NCI-H2029 (cell line): ENCODE measurements around the gene TRIM14.
"Not testable (repeated sequence)": the region's sequence is repeated elsewhere in the genome, so short reads cannot be mapped to it uniquely, and the experiment has no call there.

Experiments used
- DNase-seq: peaks from one replicate; lab custom pipeline; 2025; lab: John Stamatoyannopoulos, UW

TRIM14 gene

DNA sequence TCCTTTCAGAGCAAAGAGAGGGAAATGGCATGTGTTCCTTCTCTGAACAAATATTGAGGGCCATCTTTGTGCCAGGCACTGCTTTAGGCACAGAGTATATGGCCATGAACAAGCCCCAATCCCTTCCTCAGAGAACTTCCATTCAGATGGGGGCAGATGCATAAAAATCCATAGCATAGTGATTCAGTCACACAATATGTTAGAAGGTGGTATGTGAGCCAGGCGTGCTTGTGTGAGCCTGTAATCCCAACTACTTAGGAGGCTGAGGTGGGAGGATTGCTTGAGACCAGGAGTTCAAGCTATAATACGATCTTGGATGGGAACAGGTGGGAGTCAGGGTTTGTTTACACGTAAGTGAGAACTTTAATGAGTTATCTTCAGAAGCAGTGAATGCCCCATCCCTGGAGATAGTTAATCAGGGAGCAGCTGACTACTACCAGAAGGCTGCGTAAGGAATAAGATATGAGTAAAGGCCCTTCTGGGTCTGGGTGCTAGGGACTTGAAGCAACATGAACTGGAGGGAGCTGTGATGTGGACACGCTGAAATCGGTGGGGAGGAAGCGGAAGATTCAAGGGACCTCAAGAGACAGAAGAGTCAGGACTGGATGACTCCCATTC is 35.3 kb downstream of the TRIM14 start:
- no peak for DNase-seq

DNA sequence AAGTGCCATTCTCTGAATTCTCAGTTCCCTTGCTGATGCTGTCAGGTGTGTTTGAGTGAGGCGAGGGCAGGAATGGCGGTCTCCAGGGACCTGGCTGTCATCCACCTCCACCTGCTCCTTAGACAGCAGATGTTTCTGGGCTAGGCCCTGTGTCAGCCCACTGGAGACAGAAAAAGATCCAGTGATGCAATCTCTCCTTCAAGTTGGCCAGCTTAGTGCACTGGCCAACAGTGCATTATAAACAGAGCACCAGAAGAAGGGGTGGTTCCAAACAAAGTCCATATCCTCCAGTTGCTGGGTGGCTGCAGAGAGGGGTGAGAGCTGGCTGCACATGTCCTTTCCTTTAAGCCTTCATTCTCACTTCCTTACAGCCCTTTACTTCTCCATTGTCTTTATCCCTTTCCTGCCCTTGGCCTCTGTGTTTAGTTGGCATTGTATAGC is 35.9 kb downstream of the TRIM14 start:
- DNase-seq, result no peak

GRCh38 chr9:98081477-98082219 is 37.4 kb downstream of the TRIM14 start:
- DNase-seq, result no peak

GRCh38 chr9:98080780-98081179 is 38.2 kb downstream of the TRIM14 start:
- DNase-seq, result no peak

DNA sequence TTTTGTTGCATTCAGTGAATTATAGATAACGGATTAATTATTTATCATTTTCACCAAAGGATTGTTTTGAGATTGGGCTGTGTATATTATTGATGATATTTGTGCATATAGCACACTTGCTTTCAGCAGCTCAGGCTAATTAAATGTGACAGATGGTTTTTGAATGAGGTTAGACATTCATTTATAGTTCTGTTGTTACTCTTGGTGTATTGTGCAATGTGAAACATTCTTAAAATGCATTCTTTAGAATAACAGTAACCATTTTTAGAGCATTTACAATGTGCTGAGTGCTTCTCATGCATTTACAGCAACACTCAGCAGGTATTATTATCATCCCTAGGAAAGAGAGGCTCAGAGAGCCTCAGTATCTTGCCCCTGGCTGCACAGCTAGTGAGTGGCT is 38.7 kb downstream of the TRIM14 start:
- DNase-seq, result no peak

- no peak for DNase-seq
Observed at GRCh38 chr9:98078895-98079294, 40.1 kb downstream of the TRIM14 start.

GRCh38 chr9:98076514-98076890 is 42.5 kb downstream of the TRIM14 start:
- not testable (repeated sequence) for DNase-seq

DNA sequence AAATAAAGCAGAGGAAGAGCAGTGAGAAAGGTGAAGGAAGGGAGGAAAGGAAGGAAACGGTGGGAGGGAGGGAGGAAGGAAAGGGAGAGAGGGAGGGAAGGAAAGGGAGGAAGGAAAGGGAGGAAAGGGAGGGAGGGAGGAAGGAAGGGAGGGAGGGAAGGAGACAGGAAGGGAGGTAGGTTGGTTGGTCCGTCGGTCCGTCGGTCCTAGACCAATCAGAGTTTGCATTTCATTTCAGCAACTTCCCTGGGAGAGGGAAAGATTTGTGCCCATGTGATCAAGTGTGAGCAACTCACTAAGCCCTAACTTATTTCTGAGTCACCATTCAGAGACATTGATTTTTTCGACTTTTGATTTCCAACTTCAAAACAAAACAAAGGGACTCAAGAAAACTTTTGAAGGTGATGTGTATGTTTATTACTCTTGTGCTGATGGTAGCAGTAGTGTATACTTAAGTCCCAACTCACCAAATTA is 43.7 kb downstream of the TRIM14 start:
- no peak for DNase-seq

DNA sequence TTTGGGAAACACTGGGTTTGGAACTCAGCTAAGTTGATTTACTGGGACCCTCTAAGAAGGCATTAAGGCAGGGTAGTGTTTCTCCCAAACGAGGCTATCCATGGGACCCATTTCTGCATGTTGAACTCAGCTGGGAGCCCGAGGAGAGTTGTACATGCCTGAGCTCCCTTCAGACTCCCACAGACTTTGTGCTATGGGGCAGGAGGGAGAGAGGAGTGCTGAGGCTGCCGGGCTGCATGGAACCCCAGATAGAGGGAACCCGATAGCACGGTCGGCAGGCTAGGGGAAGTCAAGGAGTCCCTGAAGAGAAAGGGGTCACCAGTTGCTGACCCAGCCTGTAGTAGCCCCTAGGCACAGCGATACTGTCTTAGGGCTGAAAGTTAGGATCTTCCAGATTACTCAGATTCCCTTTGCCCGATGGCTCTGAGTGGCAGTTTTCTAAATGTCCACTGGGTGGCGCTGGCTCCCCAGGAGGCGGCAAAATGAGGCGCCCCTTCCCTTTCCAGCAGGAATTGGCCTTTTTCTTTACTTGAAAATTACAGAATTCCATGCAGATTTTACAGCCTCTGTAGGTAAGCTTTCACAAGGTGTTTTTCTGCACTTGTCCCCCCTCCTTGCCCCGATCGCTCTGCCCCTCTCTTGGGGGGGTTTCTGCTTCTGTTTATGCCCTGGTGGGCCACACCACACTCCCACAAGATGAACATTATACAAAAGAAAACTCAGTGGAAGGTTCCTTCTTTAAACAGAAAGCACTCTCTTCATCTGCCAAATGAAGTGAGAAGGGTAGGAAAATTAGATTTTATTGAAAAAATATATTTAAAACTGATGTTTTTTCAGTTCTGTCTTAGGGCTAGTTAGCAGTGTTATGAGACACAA is 44.7 kb downstream of the TRIM14 start:
- DNase-seq, result peak; percentile 15

- no peak for DNase-seq
Observed at GRCh38 chr9:98071737-98072136, 47.3 kb downstream of the TRIM14 start.

- no peak for DNase-seq
Observed at GRCh38 chr9:98070704-98071103, 48.3 kb downstream of the TRIM14 start.

GRCh38 chr9:98069551-98069950 is 49.5 kb downstream of the TRIM14 start:
- no peak for DNase-seq

DNA sequence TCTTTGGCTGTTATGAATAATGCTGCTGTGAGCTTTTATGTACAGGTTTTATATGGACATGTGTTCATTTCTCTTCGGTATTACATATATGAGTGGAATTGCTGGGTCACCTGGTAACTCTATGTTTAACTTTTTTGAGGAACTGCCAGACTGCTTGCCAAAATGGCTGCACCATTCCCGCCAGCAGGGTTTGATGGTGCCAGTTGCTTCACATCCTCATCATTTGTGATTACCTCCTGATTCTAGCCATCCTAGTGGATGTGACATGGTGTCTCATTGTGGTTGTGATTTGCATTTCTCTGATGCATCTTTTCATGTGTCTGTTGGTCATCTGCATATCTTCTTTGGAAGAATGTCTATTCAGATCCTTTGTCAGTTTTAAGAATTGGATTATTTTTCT is 51.8 kb downstream of the TRIM14 start:
- DNase-seq, result no peak

GRCh38 chr9:98066235-98066634 is 52.8 kb downstream of the TRIM14 start:
- no peak for DNase-seq

DNA sequence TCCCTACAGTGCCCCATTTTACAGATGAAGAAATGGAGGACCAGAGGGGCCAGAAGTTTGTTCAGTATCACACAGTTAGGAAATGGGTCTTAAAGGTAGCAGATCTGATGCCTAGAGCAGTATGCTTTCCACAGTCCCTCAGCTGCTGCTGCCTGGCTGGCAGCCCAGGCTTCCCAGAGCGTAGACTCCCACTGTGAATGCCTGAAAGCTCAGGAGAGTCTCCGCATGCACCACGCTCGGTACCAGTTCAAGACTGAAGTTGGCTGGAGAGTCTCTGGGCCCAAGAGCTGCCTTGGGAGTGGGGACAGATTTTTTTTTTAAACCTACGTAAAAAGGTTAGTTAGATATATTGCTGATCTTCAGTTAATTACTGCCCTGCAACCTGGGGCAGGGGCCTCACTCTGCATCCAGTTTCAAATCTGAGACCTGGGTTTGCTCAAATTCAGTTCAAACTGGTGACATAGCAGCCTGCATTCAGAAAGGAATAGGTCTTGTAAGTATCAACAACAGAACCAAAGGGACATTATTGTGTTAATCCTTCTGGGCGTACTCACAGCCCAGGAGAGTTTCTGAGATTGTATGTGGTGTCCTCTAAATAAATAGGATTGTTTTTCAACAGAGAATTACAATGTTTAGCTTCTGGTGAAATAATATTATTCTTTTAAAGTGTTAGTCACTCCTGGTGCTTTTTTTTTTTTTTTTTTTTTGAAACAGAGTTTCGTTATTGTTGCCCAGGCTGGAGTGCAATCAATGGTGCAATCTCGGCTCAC is 54.2 kb downstream of the TRIM14 start:
- DNase-seq, result no peak

GRCh38 chr9:98062161-98062560 is 56.9 kb downstream of the TRIM14 start:
- no peak for DNase-seq

GRCh38 chr9:98057138-98057799 is 61.8 kb downstream of the TRIM14 start:
- DNase-seq, result no peak

- peak; percentile 92 for DNase-seq
Observed at GRCh38 chr9:98056269-98057137, 62.5 kb downstream of the TRIM14 start, which contains the start of gene NANS. Gene NANS, plus strand, starts transcription at chr9:98056732. Its CDS starts 77 bp downstream, at chr9:98056809.

- no peak for DNase-seq
Observed at GRCh38 chr9:98054376-98054951, 64.6 kb downstream of the TRIM14 start.

- DNase-seq, result no peak
Observed at GRCh38 chr9:98050351-98050750, 68.7 kb downstream of the TRIM14 start.
